ENCODE data around the gene ACOT13.

GRCh38 chr6:24699521-24700359 is 32.9 kb downstream of the ACOT13 start:
- TF ChIP-seq RAD21 (IDR thresholded peaks at IDR 0.05 in 1 of 2, conservative IDR thresholded peaks at IDR 0.05 in 1 of 2; ENCODE audit: low read depth in 2 of 2, low read length in 2 of 2) (no peak), POLR2A (IDR thresholded peaks at IDR 0.05; ENCODE audit: control extremely low read depth in 1 of 2, low read depth in 2 of 2, low read length in 2 of 2) (no peak), ATF3 (IDR thresholded peaks at IDR 0.05; ENCODE audit: insufficient read depth, low read depth, low read length) (no peak), CEBPB (IDR thresholded peaks at IDR 0.05; ENCODE audit: low read depth, low read length) (no peak), CHD1 (IDR thresholded peaks at IDR 0.05; ENCODE audit: low read depth, low read length) (no peak), EZH2 (IDR thresholded peaks at IDR 0.05; ENCODE audit: low read depth, low read length, severe bottlenecking) (no peak), CTCF (IDR thresholded peaks at IDR 0.05; ENCODE audit: control extremely low read depth in 1 of 3, insufficient read depth in 1 of 3, low read depth in 1 of 3, low read length in 3 of 3) (no peak), JUND (IDR thresholded peaks at IDR 0.05; ENCODE audit: low read length) (no peak), MAFK (IDR thresholded peaks at IDR 0.05; ENCODE audit: low read depth, low read length) (no peak), POLR2AphosphoS5 (IDR thresholded peaks at IDR 0.05; ENCODE audit: low read depth, low read length) (no peak), EP300 (IDR thresholded peaks at IDR 0.05; ENCODE audit: borderline replicate concordance in 1 of 2, low read depth in 2 of 2, low read length in 2 of 2) (no peak), SP1 (IDR thresholded peaks at IDR 0.05; ENCODE audit: low read depth, low read length) (no peak), RNF2 (IDR thresholded peaks at IDR 0.05; ENCODE audit: borderline replicate concordance, low read depth, low read length, missing control alignments, poor library complexity, severe bottlenecking) (no peak)
